GM21367 (cell line): ENCODE data around the gene NWD2.
"Not testable (repeated sequence)": the region's sequence is repeated elsewhere in the genome, so short reads cannot be mapped to it uniquely, and the experiment has no call there.

ENCODE experiments used
- ATAC-seq: cut with Tn5 transposase; IDR thresholded peaks from one replicate; pipeline ENCODE4 v1.9.1; 2021; ENCODE audit not compliant: unreplicated experiment

Gene NWD2

DNA sequence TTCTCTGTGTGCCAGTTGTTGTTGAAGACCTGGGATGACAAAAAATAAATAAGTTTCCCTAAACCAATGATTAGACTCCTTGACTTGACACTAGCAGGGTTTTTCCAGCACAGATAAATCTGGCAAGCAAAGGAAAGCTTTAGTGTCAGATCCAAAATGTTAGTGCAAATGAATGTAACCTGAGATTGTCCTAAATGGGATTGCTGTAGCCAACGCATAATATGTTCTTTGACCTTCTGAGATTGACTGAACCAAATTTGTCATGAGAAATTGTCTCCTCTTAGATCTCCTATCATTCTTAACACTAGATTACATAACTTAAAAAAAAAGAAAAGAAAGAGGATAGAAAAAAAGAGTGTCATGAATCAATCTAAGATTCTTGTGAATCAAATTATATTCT is 245.2 kb downstream of the NWD2 start:
- no peak for ATAC-seq

DNA sequence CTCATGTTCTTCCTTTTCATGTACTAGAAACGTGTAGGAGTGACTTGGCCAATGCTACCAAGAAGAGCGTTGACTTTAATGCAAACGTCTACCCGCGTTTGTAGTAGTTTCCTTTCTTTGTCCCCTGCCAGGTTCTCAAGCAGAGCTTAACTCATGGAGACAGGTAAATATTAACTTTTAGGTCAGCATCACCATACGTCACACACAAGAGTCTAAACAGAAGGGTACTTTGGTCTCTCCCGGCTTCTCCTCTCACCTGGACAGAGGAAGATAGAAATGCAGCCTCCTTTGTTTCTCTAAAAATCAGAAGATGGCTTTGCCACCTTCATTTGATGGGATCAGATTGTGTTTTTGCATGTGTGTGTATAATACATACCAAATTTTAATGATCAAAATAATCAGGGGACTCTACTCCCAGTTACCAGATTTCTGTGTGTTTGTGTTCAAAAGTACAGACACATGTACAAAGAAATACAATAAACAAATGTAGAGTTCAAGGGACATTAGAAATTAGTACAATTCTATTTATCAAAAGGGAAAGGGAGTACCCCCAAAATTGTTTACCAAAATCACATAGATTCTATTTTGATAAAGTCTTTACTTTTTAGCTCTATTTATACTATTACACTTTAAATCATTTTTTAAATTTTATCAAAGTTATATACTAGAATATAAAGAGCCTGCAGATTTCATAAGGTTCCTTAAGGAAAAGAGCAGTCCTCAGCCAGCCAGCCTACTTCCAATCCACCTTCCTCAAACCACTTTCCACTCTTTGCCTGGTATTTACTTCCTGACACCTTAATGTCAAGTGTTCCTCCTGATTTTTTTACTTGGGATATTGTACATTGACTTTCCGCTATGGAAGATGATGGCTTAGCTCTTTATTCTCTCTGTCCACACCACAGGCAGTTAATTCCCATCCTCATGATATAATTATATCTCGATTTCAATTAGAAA is 246.1 kb downstream of the NWD2 start:
- no peak for ATAC-seq

DNA sequence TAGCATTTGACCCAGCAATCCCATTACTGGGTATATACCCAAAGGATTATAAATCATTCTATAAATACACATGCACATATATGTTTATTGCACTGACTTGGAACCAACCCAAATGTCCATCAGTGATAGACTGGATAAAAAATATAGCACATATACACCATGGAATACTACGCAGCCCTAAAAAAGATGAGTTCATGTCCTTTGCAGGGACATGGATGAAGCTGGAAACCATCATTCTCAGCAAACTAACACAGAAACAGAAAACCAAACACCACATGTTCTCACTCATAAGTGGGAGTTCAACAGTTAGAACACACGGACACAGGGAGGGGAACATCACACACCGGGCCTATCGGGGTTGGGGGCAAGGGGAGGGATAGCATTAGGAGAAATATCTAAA is 250.8 kb downstream of the NWD2 start:
- ATAC-seq, result not testable (repeated sequence)
